A549 (cell line): ENCODE data around the gene SLC25A25. TPM values are rescaled to one million over a fixed set of nuclear protein-coding genes. Genes with fewer than 3 reads are reported as not detected.

Source experiments
- ATAC-seq, 2 experiments: fragments of 200-7000 bp in 1 of 2; fragments of >200 bp in 1 of 2; cut with Nextera tagmentation in 1 of 2; cut with Tn5 transposase in 1 of 2; 3 replicates each; pipeline versions ENCODE4 v1.8.0 to v1.9.1; 2018 to 2020; ENCODE audit warnings: mild to moderate bottlenecking in 1 of 2, moderate library complexity in 1 of 2
- CTCF ChIA-PET: fragments of 300-600 bp; sonication (Branson Sonifier 250); formaldehyde crosslinking; extraction: SDS; loops from one replicate; lab custom pipeline; 2021; ENCODE audit warnings: antibody characterized with exemption, inconsistent platforms; lab: Yijun Ruan, JAX
- POLR2A ChIA-PET: fragments of 350-600 bp; formaldehyde crosslinking; extraction: SDS; loops from one replicate; lab custom pipeline; 2021; ENCODE audit warnings: antibody characterized with exemption, inconsistent platforms; lab: Yijun Ruan, JAX
- DNase-seq, 2 experiments: peaks; one replicate each; pipeline versions ENCODE4 v3.0.0 to v3.0.0-alpha.2; 2011 to 2016; ENCODE audit warnings: low read depth in 1 of 2, low spot score in 1 of 2
- FAIRE-seq: peaks from 2 replicates; lab custom pipeline; 2011; peaks lifted over from hg19 to GRCh38; lab: Jason Lieb, UNC
- H3K27ac ChIP-seq, 2 experiments: fragments of >200 bp; sonication (Bioruptor Twin); formaldehyde crosslinking; 3 replicates each; pipeline ENCODE4 v1.5.1; 2016 to 2017
- H3K4me1 ChIP-seq: fragments of >200 bp; sonication (Bioruptor Twin); formaldehyde crosslinking; 3 replicates; pipeline ENCODE4 v1.6.1; 2016
- H3K4me2 ChIP-seq: fragments of >200 bp; sonication (Bioruptor Twin); formaldehyde crosslinking; 3 replicates; pipeline ENCODE4 v1.6.1; 2016
- H3K4me3 ChIP-seq: fragments of >200 bp; sonication (Bioruptor Twin); formaldehyde crosslinking; 3 replicates; pipeline ENCODE4 v1.5.1; 2016
- H3K9me3 ChIP-seq: fragments of >200 bp; sonication (Bioruptor Twin); formaldehyde crosslinking; 3 replicates; pipeline ENCODE4 v1.6.1; 2016
- BHLHE40 ChIP-seq: IDR thresholded peaks from 2 replicates; pipeline ENCODE4 v1.6.1; 2012; ENCODE audit warnings: low read depth, low read length, inconsistent platforms
- CBX8 ChIP-seq: fragments of 200-600 bp; sonication (generic); IDR thresholded peaks from 2 replicates; pipeline ENCODE4 v1.6.1; 2016
- CHD2 ChIP-seq: fragments of 150-350 bp; IDR thresholded peaks from 2 replicates; pipeline ENCODE4 v1.6.1; 2014; ENCODE audit warnings: low read length; ENCODE audit not compliant: partially characterized antibody
- EHMT2 ChIP-seq: fragments of 200-600 bp; sonication (generic); IDR thresholded peaks from 2 replicates; pipeline ENCODE4 v1.6.1; 2016; ENCODE audit warnings: antibody characterized with exemption, low read depth, mild to moderate bottlenecking, moderate library complexity
- EP300 ChIP-seq, 2 experiments: fragments of >200 bp; sonication (Bioruptor Twin); formaldehyde crosslinking; IDR thresholded peaks; 2 replicates in 1 of 2; 3 replicates in 1 of 2; pipeline ENCODE4 v1.6.1; 2016 to 2017
- FOSB ChIP-seq: fragments of 250-450 bp; sonication (Bioruptor Pico); IDR thresholded peaks from 2 replicates; pipeline ENCODE4 v1.5.0; 2020; ENCODE audit warnings: mild to moderate bottlenecking, moderate library complexity
- FOXS1 ChIP-seq: fragments of 250-450 bp; sonication (Bioruptor Pico); IDR thresholded peaks from 2 replicates; pipeline ENCODE4 v1.5.0; 2020; ENCODE audit warnings: mild to moderate bottlenecking, moderate library complexity
- HOXA7 ChIP-seq: fragments of 250-450 bp; sonication (Bioruptor Pico); IDR thresholded peaks from 2 replicates; pipeline ENCODE4 v1.5.0; 2020; ENCODE audit warnings: mild to moderate bottlenecking, moderate library complexity
- HOXB5 ChIP-seq: fragments of 250-450 bp; sonication (Bioruptor Pico); IDR thresholded peaks from 2 replicates; pipeline ENCODE4 v1.5.0; 2020; ENCODE audit warnings: mild to moderate bottlenecking, moderate library complexity
- MAZ ChIP-seq: fragments of 150-350 bp; IDR thresholded peaks from 2 replicates; pipeline ENCODE4 v1.6.1; 2014; ENCODE audit warnings: antibody characterized with exemption, low read depth, low read length, borderline replicate concordance
- PHF8 ChIP-seq: fragments of 200-600 bp; sonication (generic); IDR thresholded peaks from 2 replicates; pipeline ENCODE4 v1.6.1; 2016; ENCODE audit warnings: low read depth, mild to moderate bottlenecking, antibody characterized with exemption, moderate library complexity, borderline replicate concordance
- RARB ChIP-seq: fragments of 250-450 bp; sonication (Bioruptor Pico); IDR thresholded peaks from 2 replicates; pipeline ENCODE4 v1.8.0; 2021; ENCODE audit warnings: mild to moderate bottlenecking, moderate library complexity
- RCOR1 ChIP-seq: fragments of 150-350 bp; IDR thresholded peaks from 2 replicates; pipeline ENCODE4 v1.6.1; 2014; ENCODE audit warnings: antibody characterized with exemption, low read length, low read depth
- TFCP2L1 ChIP-seq: fragments of 250-450 bp; sonication (Bioruptor Pico); IDR thresholded peaks from 2 replicates; pipeline ENCODE4 v1.5.0; 2021; ENCODE audit warnings: mild to moderate bottlenecking
- ZC3H11A ChIP-seq: fragments of 450-650 bp; IDR thresholded peaks from 2 replicates; pipeline ENCODE4 v1.6.1; 2014; ENCODE audit warnings: antibody characterized with exemption, mild to moderate bottlenecking
- whole genome bisulfite sequencing: methylation state at CpG from one replicate; pipeline ENCODE4 v1.1.6; 2017; ENCODE audit errors: missing lambda C conversion rate; 5-methylcytosine and 5-hydroxymethylcytosine counted together
- polyA plus RNA-seq, 4 experiments: library from polyadenylated mRNA; depleted of rRNA in 3 of 4; stranded (reverse); fragments of >200 nt; fragmentation: RNase III in 1 of 4; extraction: RNeasy Plus Mini Kit Qiagen cat#74134 plus additional on column Dnase treatment in 1 of 4; gene quantifications; 2 replicates in 3 of 4; 3 replicates in 1 of 4; pipeline ENCODE4 v1.2.3, GENCODE V29; 2011 to 2017
- TF ChIP-seq, protein P1 (sequence below): fragments of >200 bp; sonication (Bioruptor Twin); formaldehyde crosslinking; IDR thresholded peaks from 2 replicates; pipeline ENCODE4 v1.6.1; 2016
- TF ChIP-seq, protein P2 (sequence below): IDR thresholded peaks from 2 replicates; pipeline ENCODE4 v1.6.1; 2012
- TF ChIP-seq, protein P3 (sequence below): fragments of 250-450 bp; sonication (Bioruptor Pico); IDR thresholded peaks from 2 replicates; pipeline ENCODE4 v1.5.0; 2020; ENCODE audit warnings: low read depth, mild to moderate bottlenecking, moderate library complexity
- TF ChIP-seq, protein P4 (sequence below): fragments of >200 bp; sonication (Bioruptor Twin); formaldehyde crosslinking; IDR thresholded peaks from 3 replicates; pipeline ENCODE4 v1.5.1; 2016
- TF ChIP-seq, protein P5 (sequence below): fragments of 450-650 bp; IDR thresholded peaks from 2 replicates; pipeline ENCODE4 v1.6.1; 2014; ENCODE audit warnings: antibody characterized with exemption

Gene SLC25A25
- polyA plus RNA-seq, 2 of the 4 experiments (the other 2 are of a cell fraction) = 7.0 TPM

DNA sequence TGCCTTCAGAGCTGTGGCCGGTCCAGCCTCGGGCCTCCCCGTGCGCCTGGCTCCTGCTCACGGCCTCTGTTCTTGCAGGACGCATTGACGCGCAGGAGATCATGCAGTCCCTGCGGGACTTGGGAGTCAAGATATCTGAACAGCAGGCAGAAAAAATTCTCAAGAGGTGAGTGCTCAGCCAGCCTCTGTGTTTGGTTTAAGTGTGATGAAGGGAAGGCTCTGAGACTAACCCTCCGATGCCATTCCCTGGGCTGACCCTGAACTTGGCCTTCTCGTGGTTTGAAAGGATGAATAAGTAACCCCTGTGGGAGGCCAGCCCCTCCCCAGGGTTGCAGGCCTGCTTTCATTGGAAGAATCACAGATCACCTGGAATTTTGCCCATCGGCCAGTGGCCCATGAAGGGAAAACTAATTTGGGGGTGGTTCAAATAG, 33.2 kb downstream of the SLC25A25 start:
- DNase-seq = no peak
- Histone ChIP-seq H3K4me3 (no peak overlapping the region), H3K4me1 (peaks cover 29% of the 10 kb centered on the region), H3K27ac (no peak overlapping the region), H3K9me3 (no peaks in the 10 kb centered on the region), H3K4me2 (no peak overlapping the region)
- ChIA-PET CTCF (interaction anchor here (0.6 to 19.6 kb wide), 5 partner anchors 14 to 158 kb away, joined by 3 to 290 read pairs (median 4); partner anchors contain the start of genes EEIG1 and SLC25A25), POLR2A (interaction anchor here (0.6 kb wide), 1 partner anchor 12 kb away, joined by 4 read pairs; no protein-coding TSS in a partner anchor)
- TF ChIP-seq PHF8 (no peak), EP300 (IDR thresholded peaks at IDR 0.05) (no peak)
- TF ChIP-seq, protein P1, sequence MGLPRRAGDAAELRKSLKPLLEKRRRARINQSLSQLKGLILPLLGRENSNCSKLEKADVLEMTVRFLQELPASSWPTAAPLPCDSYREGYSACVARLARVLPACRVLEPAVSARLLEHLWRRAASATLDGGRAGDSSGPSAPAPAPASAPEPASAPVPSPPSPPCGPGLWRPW = no peak
- TF ChIP-seq, protein P2, sequence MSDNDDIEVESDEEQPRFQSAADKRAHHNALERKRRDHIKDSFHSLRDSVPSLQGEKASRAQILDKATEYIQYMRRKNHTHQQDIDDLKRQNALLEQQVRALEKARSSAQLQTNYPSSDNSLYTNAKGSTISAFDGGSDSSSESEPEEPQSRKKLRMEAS = no peak
- TF ChIP-seq, protein P3, sequence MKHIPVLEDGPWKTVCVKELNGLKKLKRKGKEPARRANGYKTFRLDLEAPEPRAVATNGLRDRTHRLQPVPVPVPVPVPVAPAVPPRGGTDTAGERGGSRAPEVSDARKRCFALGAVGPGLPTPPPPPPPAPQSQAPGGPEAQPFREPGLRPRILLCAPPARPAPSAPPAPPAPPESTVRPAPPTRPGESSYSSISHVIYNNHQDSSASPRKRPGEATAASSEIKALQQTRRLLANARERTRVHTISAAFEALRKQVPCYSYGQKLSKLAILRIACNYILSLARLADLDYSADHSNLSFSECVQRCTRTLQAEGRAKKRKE (CRISPR knock-in tag) = no peak
- TF ChIP-seq, protein P4, sequence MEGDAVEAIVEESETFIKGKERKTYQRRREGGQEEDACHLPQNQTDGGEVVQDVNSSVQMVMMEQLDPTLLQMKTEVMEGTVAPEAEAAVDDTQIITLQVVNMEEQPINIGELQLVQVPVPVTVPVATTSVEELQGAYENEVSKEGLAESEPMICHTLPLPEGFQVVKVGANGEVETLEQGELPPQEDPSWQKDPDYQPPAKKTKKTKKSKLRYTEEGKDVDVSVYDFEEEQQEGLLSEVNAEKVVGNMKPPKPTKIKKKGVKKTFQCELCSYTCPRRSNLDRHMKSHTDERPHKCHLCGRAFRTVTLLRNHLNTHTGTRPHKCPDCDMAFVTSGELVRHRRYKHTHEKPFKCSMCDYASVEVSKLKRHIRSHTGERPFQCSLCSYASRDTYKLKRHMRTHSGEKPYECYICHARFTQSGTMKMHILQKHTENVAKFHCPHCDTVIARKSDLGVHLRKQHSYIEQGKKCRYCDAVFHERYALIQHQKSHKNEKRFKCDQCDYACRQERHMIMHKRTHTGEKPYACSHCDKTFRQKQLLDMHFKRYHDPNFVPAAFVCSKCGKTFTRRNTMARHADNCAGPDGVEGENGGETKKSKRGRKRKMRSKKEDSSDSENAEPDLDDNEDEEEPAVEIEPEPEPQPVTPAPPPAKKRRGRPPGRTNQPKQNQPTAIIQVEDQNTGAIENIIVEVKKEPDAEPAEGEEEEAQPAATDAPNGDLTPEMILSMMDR = no peak
- 93% methylated on average over 12 of the region's 12 CpGs for WGBS
- ATAC-seq = no peak
- no peak for FAIRE-seq

DNA sequence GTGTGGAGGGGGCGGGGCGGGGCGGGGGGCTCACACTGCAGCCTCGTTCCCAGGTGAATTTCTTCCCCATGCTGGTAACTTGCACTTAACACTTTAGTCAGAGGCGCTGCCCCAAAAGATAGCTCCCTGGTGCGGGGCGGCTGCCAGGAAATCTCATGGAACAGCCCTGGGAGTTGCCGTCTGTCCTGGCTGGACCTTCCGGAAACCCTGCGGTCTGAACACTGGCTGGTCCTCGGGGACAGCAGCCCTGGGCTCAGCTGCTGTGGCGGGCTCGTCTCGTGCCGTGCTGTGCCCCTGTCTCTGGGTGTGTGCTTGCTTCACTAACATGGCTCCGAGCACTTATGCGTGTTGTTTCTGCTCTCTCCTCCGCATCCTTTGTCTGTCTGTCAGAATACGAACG, 33.7 kb downstream of the SLC25A25 start:
- CTCF ChIA-PET = interaction anchor here (0.6 to 19.6 kb wide), 4 partner anchors 8 to 158 kb away, joined by 4 to 290 read pairs (median 8); no protein-coding TSS in a partner anchor
- ATAC-seq = no peak

More for the DNA sequence above, 33.7 kb downstream of the SLC25A25 start:
- WGBS = 97% methylated on average over 18 of the region's 20 CpGs
- no peak overlapping the region for H3K4me2 ChIP-seq
- H3K9me3 ChIP-seq = no peaks in the 10 kb centered on the region
- H3K4me3 ChIP-seq = no peak overlapping the region
- no peak for TF ChIP-seq MAZ
- TF ChIP-seq, protein P5, sequence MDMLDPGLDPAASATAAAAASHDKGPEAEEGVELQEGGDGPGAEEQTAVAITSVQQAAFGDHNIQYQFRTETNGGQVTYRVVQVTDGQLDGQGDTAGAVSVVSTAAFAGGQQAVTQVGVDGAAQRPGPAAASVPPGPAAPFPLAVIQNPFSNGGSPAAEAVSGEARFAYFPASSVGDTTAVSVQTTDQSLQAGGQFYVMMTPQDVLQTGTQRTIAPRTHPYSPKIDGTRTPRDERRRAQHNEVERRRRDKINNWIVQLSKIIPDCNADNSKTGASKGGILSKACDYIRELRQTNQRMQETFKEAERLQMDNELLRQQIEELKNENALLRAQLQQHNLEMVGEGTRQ = no peak
- TF ChIP-seq HOXB5 (CRISPR knock-in tag) = no peak
- TF ChIP-seq EHMT2 = no peak
- no peak for TF ChIP-seq CBX8
- no peak for TF ChIP-seq RARB (CRISPR knock-in tag)
- TF ChIP-seq TFCP2L1 = no peak
- TF ChIP-seq, protein P1 = no peak
- TF ChIP-seq HOXA7 = no peak
- TF ChIP-seq CHD2 = no peak
- no peak for TF ChIP-seq FOXS1 (CRISPR knock-in tag)
- TF ChIP-seq, protein P4 = no peak
- TF ChIP-seq RCOR1 = no peak
- TF ChIP-seq BHLHE40 = no peak
- no peak for TF ChIP-seq ZC3H11A
- no peak for TF ChIP-seq FOSB (CRISPR knock-in tag)
- POLR2A ChIA-PET = no interaction called here
- no peak overlapping the region for H3K27ac ChIP-seq
- no peak for DNase-seq
- peaks cover 29% of the 10 kb centered on the region for H3K4me1 ChIP-seq
- no peak for FAIRE-seq
